GM12892 (cell line): ENCODE data around the gene COX11.

Experiments used
- DNase-seq: peaks from one replicate; pipeline ENCODE4 v3.0.0; 2011; ENCODE audit not compliant: insufficient read length
- FAIRE-seq: peaks from 2 replicates; lab custom pipeline; 2011; peaks lifted over from hg19 to GRCh38; lab: Jason Lieb, UNC
- POLR2A ChIP-seq: IDR thresholded peaks from 2 replicates; pipeline ENCODE4 v1.6.1; 2011; ENCODE audit warnings: low read depth, low read length, control low read depth
- POLR2AphosphoS5 ChIP-seq: IDR thresholded peaks from 2 replicates; pipeline ENCODE4 v1.6.1; 2011; ENCODE audit warnings: low read depth, low read length, control low read depth
- TAF1 ChIP-seq: IDR thresholded peaks from 2 replicates; pipeline ENCODE4 v1.6.1; 2011; ENCODE audit warnings: low read depth, mild to moderate bottlenecking, control low read depth, low read length, borderline replicate concordance

Gene COX11

DNA sequence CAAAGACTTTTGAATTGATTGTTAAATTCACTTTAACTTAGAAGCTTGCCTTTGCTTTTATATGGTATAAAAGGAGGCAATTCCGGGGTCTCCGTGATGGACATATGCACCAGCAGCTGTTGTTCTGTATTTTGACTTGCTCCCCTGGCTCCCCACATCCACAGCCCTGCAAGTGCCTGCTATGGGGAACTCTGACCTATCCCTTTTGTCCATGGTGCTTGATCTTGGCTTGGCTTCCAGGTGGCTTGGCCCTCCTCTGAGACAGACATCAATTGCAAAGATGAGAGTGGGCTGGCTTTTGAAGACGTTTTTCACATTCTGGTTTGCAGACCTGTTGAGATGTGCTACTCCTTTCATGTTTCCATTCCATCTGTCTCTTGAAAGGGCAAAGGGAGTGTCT is 40.9 kb downstream of the COX11 start:
- TF ChIP-seq POLR2A (no peak), TAF1 (no peak), POLR2AphosphoS5 (no peak)
- FAIRE-seq, result no peak

DNA sequence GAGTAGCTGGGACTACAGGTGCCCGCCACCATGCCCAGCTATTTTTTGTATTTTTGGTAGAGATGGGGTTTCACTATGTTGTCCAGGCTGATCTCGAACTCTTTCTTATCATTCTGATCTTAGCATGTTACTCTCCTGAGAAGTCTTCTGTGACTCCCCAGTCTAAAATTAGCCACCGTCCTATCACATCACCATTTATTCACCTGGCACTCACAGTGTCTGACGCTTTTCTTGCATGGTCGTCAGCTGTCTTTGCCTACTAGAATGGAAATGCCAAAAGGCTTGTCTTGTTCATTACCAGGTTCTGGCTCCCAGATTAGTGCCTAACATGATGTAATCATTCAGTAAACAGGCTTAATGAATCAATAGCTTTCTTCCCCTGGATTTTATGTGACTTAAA is 44.0 kb downstream of the COX11 start:
- no peak for FAIRE-seq
- no peak for DNase-seq
- no peak for TF ChIP-seq TAF1
- TF ChIP-seq POLR2A, result no peak
- no peak for TF ChIP-seq POLR2AphosphoS5

More for the DNA sequence above, 40.9 kb downstream of the COX11 start:
- DNase-seq, result no peak

DNA sequence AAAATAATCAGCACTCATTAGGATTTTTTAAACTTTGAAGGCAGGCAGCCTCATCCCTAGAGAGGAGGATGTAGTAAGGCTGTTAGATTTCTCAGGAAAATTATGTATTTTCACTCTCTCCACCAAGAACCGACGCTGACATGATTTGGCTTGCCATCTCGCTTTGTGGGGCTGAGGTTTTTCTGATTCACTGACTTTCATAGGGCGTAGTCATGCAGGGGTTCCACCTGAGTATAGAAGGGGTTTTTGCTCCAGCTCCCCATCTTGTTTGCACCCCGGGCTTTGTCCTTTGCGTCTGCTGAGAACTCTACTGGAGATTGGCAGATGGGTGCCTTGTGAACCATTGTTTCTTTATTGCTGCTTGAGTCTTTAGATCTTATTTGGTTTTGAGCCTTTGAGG is 47.6 kb downstream of the COX11 start:
- TF ChIP-seq TAF1 (no peak), POLR2AphosphoS5 (no peak), POLR2A (no peak)
- no peak for FAIRE-seq
- no peak for DNase-seq

DNA sequence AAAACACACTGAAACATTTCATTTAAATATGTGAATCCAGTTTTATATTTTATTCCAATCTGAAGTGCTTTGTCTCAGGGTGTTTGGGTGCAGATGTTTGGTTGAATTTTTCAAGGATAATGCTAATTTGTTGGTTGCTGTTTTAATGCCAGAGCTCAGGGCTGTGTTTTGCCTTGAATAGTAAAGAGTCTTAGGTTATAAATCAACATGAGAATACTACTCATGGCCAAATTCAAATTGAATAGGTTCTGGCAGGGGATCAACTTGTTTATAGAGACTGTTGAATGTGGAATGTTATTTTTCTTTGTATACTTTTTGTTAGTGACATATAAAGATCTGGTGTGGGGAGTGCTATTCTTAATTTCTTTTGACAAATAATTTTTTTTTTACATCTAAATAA is 49.0 kb downstream of the COX11 start:
- no peak for DNase-seq
- TF ChIP-seq TAF1 (no peak), POLR2AphosphoS5 (no peak), POLR2A (no peak)
- FAIRE-seq, result no peak

DNA sequence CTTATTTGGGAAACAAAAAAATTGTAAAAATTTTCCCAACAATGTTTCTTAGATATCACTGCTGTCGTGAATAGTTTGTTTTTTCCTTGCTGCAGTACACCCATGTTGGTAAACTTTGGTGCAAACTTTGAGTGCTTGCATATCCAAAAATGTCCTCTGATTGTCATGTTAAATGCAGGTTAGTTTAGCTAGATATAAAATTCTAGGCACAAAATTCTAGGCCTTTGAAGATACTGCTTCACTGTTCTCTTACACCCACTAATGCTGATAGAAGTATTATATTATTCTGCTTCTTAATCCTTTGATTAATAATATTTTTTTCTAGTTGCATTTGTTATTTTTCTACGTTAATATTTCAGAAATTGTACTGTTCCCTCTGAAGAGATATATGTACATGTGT is 51.7 kb downstream of the COX11 start:
- FAIRE-seq (no peak), DNase-seq (no peak)
- no peak for TF ChIP-seq POLR2AphosphoS5
- no peak for TF ChIP-seq TAF1
- no peak for TF ChIP-seq POLR2A
